B cell (primary cell): ENCODE measurements around the gene ZIC2. TPM values are rescaled to one million over a fixed set of nuclear protein-coding genes. Genes with fewer than 3 reads are reported as not detected.

ENCODE experiments used
- ATAC-seq: fragments of 200-7000 bp; cut with Tn5 transposase; one replicate; pipeline ENCODE4 v1.10.0; 2021; ENCODE audit warnings: low read depth, mild to moderate bottlenecking, moderate number of reproducible peaks, moderate library complexity
- CTCF ChIA-PET: fragments of 350-600 bp; sonication (Branson Sonifier 250); formaldehyde crosslinking; loops from one replicate; lab custom pipeline; 2021; ENCODE audit warnings: antibody characterized with exemption, inconsistent platforms; lab: Charles Lee
- POLR2A ChIA-PET: fragments of 350-600 bp; sonication (Branson Sonifier 250); formaldehyde crosslinking; loops from one replicate; lab custom pipeline; 2021; ENCODE audit warnings: antibody characterized with exemption; lab: Charles Lee
- DNase-seq: peaks from one replicate; pipeline ENCODE4 v3.0.0; 2013
- H2AFZ ChIP-seq: 2 replicates; pipeline ENCODE4 v1.6.1; 2012; ENCODE audit warnings: mild to moderate bottlenecking, low read depth, low read length; ENCODE audit not compliant: insufficient read depth, poor library complexity, severe bottlenecking
- H3K27ac ChIP-seq, 2 donors: 1 replicate in 1 of 2; 2 replicates in 1 of 2; pipeline ENCODE4 v1.5.1; 2012 to 2013; ENCODE audit warnings: low read length in 2 of 2, mild to moderate bottlenecking in 2 of 2, moderate library complexity in 1 of 2
- H3K27me3 ChIP-seq, 4 experiments: fragments of 200-600 bp in 1 of 4; sonication (generic) in 1 of 4; replicated peaks in 1 of 4; 1 replicate in 2 of 4; 2 replicates in 2 of 4; pipeline versions ENCODE4 v1.6.1 to v1.7.0; 2013 to 2016; ENCODE audit warnings: low read length in 3 of 4, mild to moderate bottlenecking in 2 of 4, mixed read lengths in 1 of 4, moderate library complexity in 1 of 4; ENCODE audit not compliant: insufficient read depth in 4 of 4, control insufficient read depth in 3 of 4; ENCODE audit errors: control extremely low read depth in 1 of 4
- H3K36me3 ChIP-seq, 2 experiments: replicated peaks in 1 of 2; 1 replicate in 1 of 2; 2 replicates in 1 of 2; pipeline versions ENCODE4 v1.6.1 to v1.7.1; 2013; ENCODE audit warnings: low read length in 1 of 2; ENCODE audit not compliant: insufficient read depth in 2 of 2, control insufficient read depth in 1 of 2; ENCODE audit errors: control extremely low read depth in 1 of 2, extremely low read depth in 1 of 2
- H3K4me1 ChIP-seq, 2 donors: fragments of 200-600 bp in 1 of 2; sonication (generic) in 1 of 2; 1 replicate in 1 of 2; 2 replicates in 1 of 2; pipeline versions ENCODE4 v1.5.1 to v1.6.1; 2013 to 2017; ENCODE audit warnings: low read length in 2 of 2; ENCODE audit not compliant: control insufficient read depth in 2 of 2, insufficient read depth in 2 of 2
- H3K4me2 ChIP-seq: replicated peaks from 2 replicates; pipeline ENCODE3; 2012; ENCODE audit warnings: mild to moderate bottlenecking, low read depth, low read length; ENCODE audit not compliant: poor library complexity, severe bottlenecking
- H3K4me3 ChIP-seq, 5 experiments: fragments of 200-600 bp in 1 of 5; sonication (generic) in 1 of 5; 1 replicate in 3 of 5; 2 replicates in 2 of 5; pipeline versions ENCODE4 v1.5.1 to v1.7.0; 2011 to 2016; ENCODE audit warnings: low read length in 4 of 5, mild to moderate bottlenecking in 4 of 5, low read depth in 2 of 5, control low read depth in 1 of 5, moderate library complexity in 1 of 5; ENCODE audit not compliant: insufficient read depth in 1 of 5; ENCODE audit errors: control extremely low read depth in 1 of 5, extremely low read depth in 1 of 5
- H3K79me2 ChIP-seq: fragments of 200-600 bp; sonication (generic); one replicate; pipeline ENCODE4 v1.6.0; 2016; ENCODE audit warnings: low read length; ENCODE audit not compliant: control insufficient read depth, insufficient read depth
- H3K9ac ChIP-seq: fragments of 200-600 bp; sonication (generic); 2 replicates; pipeline ENCODE4 v1.6.1; 2017; ENCODE audit warnings: mild to moderate bottlenecking, low read length, moderate library complexity
- H3K9me3 ChIP-seq, 3 donors: one replicate each; pipeline versions ENCODE4 v1.6.1 to v1.7.1; 2013; ENCODE audit warnings: low read length in 2 of 3; ENCODE audit not compliant: control insufficient read depth in 2 of 3, insufficient read depth in 1 of 3; ENCODE audit errors: control extremely low read depth in 1 of 3
- H4K20me1 ChIP-seq: 2 replicates; pipeline ENCODE4 v1.6.0; 2012; ENCODE audit warnings: mild to moderate bottlenecking, low read length; ENCODE audit not compliant: insufficient read depth, control insufficient read depth, poor library complexity, severe bottlenecking
- H3K27ac Mint-ChIP-seq: one replicate; pipeline ENCODE4 v1.8.0; 2021; ENCODE audit warnings: mixed read lengths
- H3K27me3 Mint-ChIP-seq: one replicate; pipeline ENCODE4 v1.8.0; 2021; ENCODE audit warnings: mixed read lengths
- H3K4me1 Mint-ChIP-seq: one replicate; pipeline ENCODE4 v1.8.0; 2021; ENCODE audit warnings: mixed read lengths
- H3K4me3 Mint-ChIP-seq: one replicate; pipeline ENCODE4 v1.8.0; 2021; ENCODE audit warnings: mixed read lengths
- H3K9me3 Mint-ChIP-seq: one replicate; pipeline ENCODE4 v1.8.0; 2022; ENCODE audit warnings: mixed read lengths; ENCODE audit not compliant: insufficient read depth
- EZH2 ChIP-seq: IDR thresholded peaks from 2 replicates; pipeline ENCODE4 v1.6.1; 2012; ENCODE audit warnings: borderline replicate concordance, low read depth, mild to moderate bottlenecking, moderate library complexity, low read length; ENCODE audit not compliant: insufficient read depth, poor library complexity, severe bottlenecking
- WGBS: methylation state at CpG from one replicate; pipeline ENCODE4 v1.1.5; 2013; ENCODE audit warnings: missing lambda C conversion rate; ENCODE audit not compliant: insufficient coverage; 5-methylcytosine and 5-hydroxymethylcytosine counted together
- intact Hi-C: fragments of 100-400 bp; cut with micrococcal nuclease; formaldehyde crosslinking; loops from one replicate; pipeline ENCODE4 v1.10.0; 2022
- polyA minus RNA-seq: library from RNA; depleted of rRNA, polyadenylated mRNA; stranded (reverse); fragments of >200 nt; gene quantifications from 2 replicates; pipeline ENCODE4 v1.2.3, GENCODE V29; 2012
- polyA plus RNA-seq: library from polyadenylated mRNA; depleted of rRNA; stranded (reverse); fragments of >200 nt; gene quantifications from 2 replicates; pipeline ENCODE4 v1.2.3, GENCODE V29; 2012
- total RNA-seq, 2 donors: library from RNA; stranded (reverse); fragments of 120-200 nt in 1 of 2; gene quantifications; 1 replicate in 1 of 2; 2 replicates in 1 of 2; pipeline versions ENCODE4 v1.2.3 to v1.2.4, GENCODE V29; 2013 to 2022
- TF ChIP-seq, protein P1 (sequence below): fragments of 200-600 bp; IDR thresholded peaks from one replicate; pipeline ENCODE4 v1.8.0; 2022; ENCODE audit warnings: antibody characterized with exemption, mild to moderate bottlenecking

The ZIC2 gene
- total RNA-seq: not detected in 2 replicates
- total RNA-seq (2013): not detected
- not detected in 2 replicates for polyA plus RNA-seq
- not detected in 2 replicates for polyA minus RNA-seq

DNA sequence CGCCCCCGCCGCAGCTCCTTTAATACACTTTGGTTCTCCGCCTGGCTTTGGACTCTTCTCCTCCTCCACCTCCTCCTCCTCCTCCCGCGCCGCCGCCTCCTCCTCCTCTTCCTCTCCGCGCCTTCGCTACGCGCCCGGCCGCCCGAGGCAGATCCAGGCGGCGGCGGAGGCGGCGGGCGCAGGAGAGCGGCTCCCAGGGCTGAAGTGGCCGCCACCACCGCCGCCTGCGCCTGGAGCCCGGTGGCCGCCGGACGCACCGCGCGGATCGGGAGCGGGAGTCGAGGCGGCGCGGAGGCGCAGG is at the start of gene ZIC2:
Gene ZIC2, plus strand, starts transcription at position 50 of the 301 bp plus-strand sequence. CDS start 281 bp downstream, outside the sequence.
- Histone ChIP-seq H3K27me3 (peaks cover 4 to 82% (median 69%) of the 10 kb centered on the region in 4 experiments), H3K9ac (peak within 1 kb of the TSS; percentile 53), H3K4me3 (peak within 1 kb of the TSS in 3 of 5 experiments; percentile 31 to 46 (median 45)), H3K4me2 (peak within 1 kb of the TSS; percentile 82), H3K4me1 (peaks cover 21 to 54% of the 10 kb centered on the region in 2 donors), H3K79me2 (no peaks in the 10 kb centered on the region), H3K9me3 (peaks cover 5 to 62% (median 34%) of the 10 kb centered on the region in 3 donors), H3K36me3 (no peaks in the 10 kb centered on the region), H2AFZ (peak within 1 kb of the TSS; percentile 68), H4K20me1 (no peaks in the 10 kb centered on the region), H3K27ac (no peak within 1 kb of the TSS)
- ChIA-PET POLR2A (no interaction called here), CTCF (no interaction called here)
- intact Hi-C loops: loop anchor here (2.0 kb wide), 2 partner anchors 13 kb away; no protein-coding TSS in a partner anchor
- peak within 1 kb of the TSS; percentile 32 for H3K27ac Mint-ChIP-seq
- H3K4me3 Mint-ChIP-seq: peak within 1 kb of the TSS; percentile 70
- no peak for DNase-seq
- H3K27me3 Mint-ChIP-seq: peaks cover 55% of the 10 kb centered on the region
- 6% methylated on average over 37 of the region's 41 CpGs for WGBS
- H3K4me1 Mint-ChIP-seq: peaks cover 10% of the 10 kb centered on the region
- TF ChIP-seq, protein P1, sequence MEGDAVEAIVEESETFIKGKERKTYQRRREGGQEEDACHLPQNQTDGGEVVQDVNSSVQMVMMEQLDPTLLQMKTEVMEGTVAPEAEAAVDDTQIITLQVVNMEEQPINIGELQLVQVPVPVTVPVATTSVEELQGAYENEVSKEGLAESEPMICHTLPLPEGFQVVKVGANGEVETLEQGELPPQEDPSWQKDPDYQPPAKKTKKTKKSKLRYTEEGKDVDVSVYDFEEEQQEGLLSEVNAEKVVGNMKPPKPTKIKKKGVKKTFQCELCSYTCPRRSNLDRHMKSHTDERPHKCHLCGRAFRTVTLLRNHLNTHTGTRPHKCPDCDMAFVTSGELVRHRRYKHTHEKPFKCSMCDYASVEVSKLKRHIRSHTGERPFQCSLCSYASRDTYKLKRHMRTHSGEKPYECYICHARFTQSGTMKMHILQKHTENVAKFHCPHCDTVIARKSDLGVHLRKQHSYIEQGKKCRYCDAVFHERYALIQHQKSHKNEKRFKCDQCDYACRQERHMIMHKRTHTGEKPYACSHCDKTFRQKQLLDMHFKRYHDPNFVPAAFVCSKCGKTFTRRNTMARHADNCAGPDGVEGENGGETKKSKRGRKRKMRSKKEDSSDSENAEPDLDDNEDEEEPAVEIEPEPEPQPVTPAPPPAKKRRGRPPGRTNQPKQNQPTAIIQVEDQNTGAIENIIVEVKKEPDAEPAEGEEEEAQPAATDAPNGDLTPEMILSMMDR: no peak
- no peak for TF ChIP-seq EZH2
- H3K9me3 Mint-ChIP-seq: peaks cover 7% of the 10 kb centered on the region
- no peak for ATAC-seq

- no peaks in the 10 kb centered on the region for H4K20me1 ChIP-seq
- no peaks in the 10 kb centered on the region for H3K9me3 Mint-ChIP-seq
- no peak overlapping the region for H3K27ac Mint-ChIP-seq
- no peak overlapping the region for H3K9ac ChIP-seq
- intact Hi-C loops: no loop called here
- H3K27me3 ChIP-seq: peaks cover 0 to 10% (median 2%) of the 10 kb centered on the region in 4 experiments
- H3K4me3 Mint-ChIP-seq: no peak overlapping the region
- no peak overlapping the region for H3K27ac ChIP-seq
- no peak overlapping the region for H2AFZ ChIP-seq
- TF ChIP-seq, protein P1: no peak
- TF ChIP-seq EZH2: no peak
- no peaks in the 10 kb centered on the region for H3K4me1 ChIP-seq
- DNase-seq (no peak), ATAC-seq (no peak)
- H3K4me3 ChIP-seq: no peak overlapping the region
- H3K4me2 ChIP-seq: no peak overlapping the region
- H3K4me1 Mint-ChIP-seq: no peaks in the 10 kb centered on the region
- WGBS: 86% methylated on average over 3 of the region's 5 CpGs
- H3K36me3 ChIP-seq: no peaks in the 10 kb centered on the region
- H3K27me3 Mint-ChIP-seq: peaks cover 29% of the 10 kb centered on the region
- H3K79me2 ChIP-seq: no peaks in the 10 kb centered on the region
- CTCF ChIA-PET: no interaction called here
- peaks cover 0 to 3% (median 0%) of the 10 kb centered on the region in 3 donors for H3K9me3 ChIP-seq
- POLR2A ChIA-PET: no interaction called here
Observed at GRCh38 chr13:99932912-99933311, 48.7 kb upstream of the ZIC2 start.
